SW 1271 (cell line): ENCODE data around the gene CYB561D1.
A peak's percentile ranks its signal among the peaks of the same experiment; 100 is the strongest.
"Not testable (repeated sequence)": the region's sequence is repeated elsewhere in the genome, so short reads cannot be mapped to it uniquely, and the experiment has no call there.

ENCODE experiments used
- DNase-seq, 2 experiments: peaks; one replicate each; lab custom pipeline; 2025; lab: John Stamatoyannopoulos, UW

CYB561D1 gene

GRCh38 chr1:109493805-109494539 lies at the start of gene CYB561D1:
CYB561D1 (plus strand) TSS chr1:109494094; CDS start chr1:109494140, 46 bp downstream.
- peak in 1 of 2 experiments; percentile 82 for DNase-seq

GRCh38 chr1:109444346-109444745 lies 49.5 kb upstream of the CYB561D1 start:
- DNase-seq: no peak

GRCh38 chr1:109445949-109446695 lies 47.8 kb upstream of the CYB561D1 start:
- not testable (repeated sequence) for DNase-seq

GRCh38 chr1:109447524-109447923 lies 46.4 kb upstream of the CYB561D1 start:
- no peak for DNase-seq

- no peak for DNase-seq
Observed at GRCh38 chr1:109454497-109455133, 39.3 kb upstream of the CYB561D1 start.

- no peak for DNase-seq
Observed at GRCh38 chr1:109457819-109458218, 36.1 kb upstream of the CYB561D1 start.

- DNase-seq: no peak
Observed at GRCh38 chr1:109466125-109466451, 27.8 kb upstream of the CYB561D1 start.

GRCh38 chr1:109466452-109467300 lies 27.2 kb upstream of the CYB561D1 start, which contains the start of gene SYPL2:
SYPL2 (plus strand) TSS chr1:109466546; CDS start chr1:109466844, 298 bp downstream.
- no peak for DNase-seq

- no peak for DNase-seq
Observed at GRCh38 chr1:109467301-109467777, 26.6 kb upstream of the CYB561D1 start.

- no peak for DNase-seq
Observed at GRCh38 chr1:109468061-109468460, 25.8 kb upstream of the CYB561D1 start.

GRCh38 chr1:109468903-109469302 lies 25.0 kb upstream of the CYB561D1 start:
- no peak for DNase-seq

GRCh38 chr1:109470245-109470644 lies 23.6 kb upstream of the CYB561D1 start:
- no peak for DNase-seq

- DNase-seq: no peak
Observed at GRCh38 chr1:109472779-109473178, 21.1 kb upstream of the CYB561D1 start.

GRCh38 chr1:109473284-109474057 lies 20.4 kb upstream of the CYB561D1 start:
- DNase-seq: not testable (repeated sequence)

GRCh38 chr1:109474697-109475096 lies 19.2 kb upstream of the CYB561D1 start:
- no peak for DNase-seq

- DNase-seq: no peak
Observed at GRCh38 chr1:109475261-109475660, 18.6 kb upstream of the CYB561D1 start.

- DNase-seq: no peak
Observed at GRCh38 chr1:109476825-109477224, 17.1 kb upstream of the CYB561D1 start.

GRCh38 chr1:109477821-109478220 lies 16.1 kb upstream of the CYB561D1 start:
- no peak for DNase-seq

GRCh38 chr1:109478806-109479205 lies 15.1 kb upstream of the CYB561D1 start:
- DNase-seq: no peak

- no peak for DNase-seq
Observed at GRCh38 chr1:109479311-109479710, 14.6 kb upstream of the CYB561D1 start.

- no peak for DNase-seq
Observed at GRCh38 chr1:109479901-109480300, 14.0 kb upstream of the CYB561D1 start.
